ENCODE data around the gene IMP4.

- TF ChIP-seq, protein P1, sequence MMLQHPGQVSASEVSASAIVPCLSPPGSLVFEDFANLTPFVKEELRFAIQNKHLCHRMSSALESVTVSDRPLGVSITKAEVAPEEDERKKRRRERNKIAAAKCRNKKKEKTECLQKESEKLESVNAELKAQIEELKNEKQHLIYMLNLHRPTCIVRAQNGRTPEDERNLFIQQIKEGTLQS (IDR thresholded peaks at IDR 0.05; ENCODE audit: insufficient read depth, low read depth, low read length): no peak
- TF ChIP-seq SIN3A (conservative IDR thresholded peaks at IDR 0.05 in 1 of 2, IDR thresholded peaks at IDR 0.05 in 1 of 2; ENCODE audit: low read depth in 1 of 2, low read length in 2 of 2): no peak
- no peak for TF ChIP-seq ZNF274 (IDR thresholded peaks at IDR 0.05; ENCODE audit: borderline replicate concordance, extremely low read depth, low read length)
- TF ChIP-seq TEAD4 (IDR thresholded peaks at IDR 0.05; ENCODE audit: low read depth, low read length): no peak
- no peak for TF ChIP-seq MAX (IDR thresholded peaks at IDR 0.05)
- no peak for TF ChIP-seq TAF1 (IDR thresholded peaks at IDR 0.05; ENCODE audit: low read depth, low read length)
- no peak for TF ChIP-seq RFX5 (IDR thresholded peaks at IDR 0.05; ENCODE audit: borderline replicate concordance, low read depth, low read length)
- no peak for TF ChIP-seq POLR2AphosphoS5 (IDR thresholded peaks at IDR 0.05; ENCODE audit: low read depth, low read length)
- TF ChIP-seq, protein P2, sequence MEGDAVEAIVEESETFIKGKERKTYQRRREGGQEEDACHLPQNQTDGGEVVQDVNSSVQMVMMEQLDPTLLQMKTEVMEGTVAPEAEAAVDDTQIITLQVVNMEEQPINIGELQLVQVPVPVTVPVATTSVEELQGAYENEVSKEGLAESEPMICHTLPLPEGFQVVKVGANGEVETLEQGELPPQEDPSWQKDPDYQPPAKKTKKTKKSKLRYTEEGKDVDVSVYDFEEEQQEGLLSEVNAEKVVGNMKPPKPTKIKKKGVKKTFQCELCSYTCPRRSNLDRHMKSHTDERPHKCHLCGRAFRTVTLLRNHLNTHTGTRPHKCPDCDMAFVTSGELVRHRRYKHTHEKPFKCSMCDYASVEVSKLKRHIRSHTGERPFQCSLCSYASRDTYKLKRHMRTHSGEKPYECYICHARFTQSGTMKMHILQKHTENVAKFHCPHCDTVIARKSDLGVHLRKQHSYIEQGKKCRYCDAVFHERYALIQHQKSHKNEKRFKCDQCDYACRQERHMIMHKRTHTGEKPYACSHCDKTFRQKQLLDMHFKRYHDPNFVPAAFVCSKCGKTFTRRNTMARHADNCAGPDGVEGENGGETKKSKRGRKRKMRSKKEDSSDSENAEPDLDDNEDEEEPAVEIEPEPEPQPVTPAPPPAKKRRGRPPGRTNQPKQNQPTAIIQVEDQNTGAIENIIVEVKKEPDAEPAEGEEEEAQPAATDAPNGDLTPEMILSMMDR (IDR thresholded peaks at IDR 0.05; ENCODE audit: control extremely low read depth in 1 of 3, insufficient read depth in 1 of 3, low read depth in 1 of 3, low read length in 3 of 3): no peak
- no peak for TF ChIP-seq CEBPB (IDR thresholded peaks at IDR 0.05; ENCODE audit: low read depth, low read length)
These were observed 11.4 kb downstream of the IMP4 start for GRCh38 chr2:130354139-130354428.

Data from H1 (cell line).